HG03135 (cell line): Measurements from ENCODE around the gene MMP24OS.
"Not testable (repeated sequence)": the region's sequence is repeated elsewhere in the genome, so short reads cannot be mapped to it uniquely, and the experiment has no call there.

Experiments used
- ATAC-seq: cut with Tn5 transposase; IDR thresholded peaks from one replicate; pipeline ENCODE4 v1.9.1; 2021; ENCODE audit warnings: mild to moderate bottlenecking, moderate library complexity; ENCODE audit not compliant: unreplicated experiment

The MMP24OS gene

DNA sequence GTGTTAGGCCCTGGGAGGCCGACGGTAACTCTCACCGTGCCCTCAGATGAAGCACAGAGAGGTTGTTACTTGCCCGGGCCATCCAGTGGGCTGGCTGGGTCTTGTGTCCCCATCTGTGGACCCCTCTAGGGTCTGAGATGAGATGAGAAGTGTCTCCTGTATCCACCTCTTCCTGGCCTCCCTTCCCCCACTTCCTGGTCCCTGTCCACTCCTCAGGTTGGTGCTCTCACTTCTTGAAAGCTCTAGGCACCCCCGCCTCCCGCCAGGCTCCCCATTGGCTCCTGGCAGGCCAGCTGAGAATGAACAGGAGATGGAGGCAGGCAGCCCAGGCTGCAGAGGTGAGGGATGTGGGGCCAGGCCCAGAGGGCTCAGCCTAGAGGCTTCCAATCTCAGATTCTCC lies 1.5 kb downstream of the MMP24OS start:
- ATAC-seq: no peak

DNA sequence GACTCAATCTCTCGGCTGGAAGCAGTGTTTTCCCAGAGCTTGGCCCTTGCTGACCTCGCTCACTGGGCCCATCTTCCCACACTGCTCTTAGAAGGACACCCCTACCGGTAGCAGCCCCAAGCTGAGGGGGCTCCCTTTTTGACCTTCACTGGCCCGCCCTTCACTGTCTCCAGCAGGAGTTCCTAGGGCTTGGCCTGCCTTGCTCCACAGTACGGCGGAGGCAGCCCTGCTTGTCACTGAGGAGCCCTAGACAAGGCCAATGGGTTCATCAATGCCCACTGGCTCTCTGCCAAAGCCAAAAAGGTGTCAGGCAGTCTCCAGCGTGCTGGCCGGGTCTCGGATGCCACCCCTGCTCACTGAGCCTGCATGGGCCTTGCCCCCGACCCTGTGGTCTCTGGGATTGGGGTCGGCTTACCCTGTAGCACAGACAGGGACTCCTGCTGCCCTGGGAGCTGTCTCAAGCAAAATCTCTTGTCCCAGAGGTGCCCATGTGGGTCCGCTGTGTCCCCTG lies 2.1 kb downstream of the MMP24OS start:
- no peak for ATAC-seq

DNA sequence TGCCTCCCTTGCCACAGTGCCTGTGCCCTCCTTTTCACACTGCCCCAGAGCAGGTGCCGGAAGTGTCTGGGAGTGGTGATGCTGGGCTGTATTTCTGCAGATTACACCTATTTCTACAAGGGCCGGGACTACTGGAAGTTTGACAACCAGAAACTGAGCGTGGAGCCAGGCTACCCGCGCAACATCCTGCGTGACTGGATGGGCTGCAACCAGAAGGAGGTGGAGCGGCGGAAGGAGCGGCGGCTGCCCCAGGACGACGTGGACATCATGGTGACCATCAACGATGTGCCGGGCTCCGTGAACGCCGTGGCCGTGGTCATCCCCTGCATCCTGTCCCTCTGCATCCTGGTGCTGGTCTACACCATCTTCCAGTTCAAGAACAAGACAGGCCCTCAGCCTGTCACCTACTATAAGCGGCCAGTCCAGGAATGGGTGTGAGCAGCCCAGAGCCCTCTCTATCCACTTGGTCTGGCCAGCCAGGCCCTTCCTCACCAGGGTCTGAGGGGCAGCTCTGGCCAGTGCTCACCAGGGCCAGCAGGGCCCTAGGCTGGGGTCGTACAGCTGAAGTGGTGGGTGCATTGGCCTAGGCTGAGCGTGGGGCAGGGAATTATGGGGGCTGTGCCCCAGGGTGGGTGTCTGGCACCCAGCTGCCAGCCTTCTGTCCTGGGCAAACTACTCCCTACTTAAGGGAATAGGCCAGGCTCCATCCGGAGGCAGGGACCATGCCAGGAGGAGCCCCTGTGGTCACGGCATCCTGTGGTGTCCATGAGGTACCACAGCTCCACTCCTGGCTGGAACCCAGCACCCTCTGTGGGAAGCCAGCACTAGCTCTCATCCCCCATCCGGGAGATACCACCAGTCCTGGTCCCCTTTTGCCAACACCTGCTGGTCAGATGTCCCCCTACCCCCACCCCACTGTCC lies 3.5 kb downstream of the MMP24OS start:
- no peak for ATAC-seq

DNA sequence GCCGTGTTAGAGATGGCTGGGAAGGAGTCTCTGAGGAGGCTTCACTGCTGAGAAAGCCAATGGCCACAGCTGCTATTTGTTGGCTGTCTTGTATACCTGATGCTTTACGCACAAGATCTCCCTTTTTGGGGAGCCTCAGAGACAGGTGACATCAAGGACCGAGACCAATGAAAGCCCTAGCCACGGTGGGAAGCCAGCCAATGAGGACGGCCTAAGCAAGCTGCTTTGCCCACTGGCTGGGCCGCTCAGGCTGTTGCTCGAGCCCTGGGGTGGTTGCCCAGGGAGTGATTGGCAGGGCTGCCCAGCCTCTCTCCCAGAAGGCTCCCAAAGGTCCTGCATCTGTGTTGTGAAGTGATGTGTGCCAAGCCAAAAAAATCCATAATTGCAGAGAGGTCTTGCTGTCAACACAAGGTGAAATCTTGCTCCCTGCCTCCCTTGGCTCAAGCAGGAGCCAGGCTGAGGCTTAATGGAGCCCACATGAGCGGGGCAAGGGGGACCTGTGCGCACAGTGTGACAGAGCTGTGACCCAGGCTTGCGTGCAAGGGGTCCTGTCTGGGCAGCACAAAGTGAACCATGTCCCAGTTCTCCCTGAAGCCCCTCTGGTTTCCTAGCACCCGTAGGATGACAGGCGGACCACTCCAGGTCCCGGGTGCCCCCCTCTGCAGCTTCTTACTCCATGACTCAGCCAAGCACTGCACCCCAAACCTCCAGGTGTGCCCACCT lies 4.3 kb downstream of the MMP24OS start:
- ATAC-seq: no peak

DNA sequence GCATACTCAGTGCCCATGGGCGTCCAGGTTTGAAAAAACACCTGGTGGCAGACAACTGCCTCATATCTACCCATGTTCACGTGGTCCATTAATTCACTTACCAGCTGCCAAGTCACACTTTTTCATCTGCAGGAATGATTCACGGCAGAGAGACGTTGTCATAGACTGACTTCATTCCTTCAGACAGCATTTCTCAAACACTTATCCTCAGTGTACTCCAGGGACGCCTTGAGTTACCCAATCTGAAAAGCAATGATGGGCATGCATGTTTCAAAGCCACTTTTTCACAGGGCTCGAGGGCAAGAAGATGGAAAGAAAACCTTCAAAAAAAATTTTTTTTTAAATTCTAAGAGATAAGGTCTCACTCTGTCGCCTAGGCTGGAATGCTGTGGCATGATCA lies 6.0 kb downstream of the MMP24OS start:
- ATAC-seq: no peak

DNA sequence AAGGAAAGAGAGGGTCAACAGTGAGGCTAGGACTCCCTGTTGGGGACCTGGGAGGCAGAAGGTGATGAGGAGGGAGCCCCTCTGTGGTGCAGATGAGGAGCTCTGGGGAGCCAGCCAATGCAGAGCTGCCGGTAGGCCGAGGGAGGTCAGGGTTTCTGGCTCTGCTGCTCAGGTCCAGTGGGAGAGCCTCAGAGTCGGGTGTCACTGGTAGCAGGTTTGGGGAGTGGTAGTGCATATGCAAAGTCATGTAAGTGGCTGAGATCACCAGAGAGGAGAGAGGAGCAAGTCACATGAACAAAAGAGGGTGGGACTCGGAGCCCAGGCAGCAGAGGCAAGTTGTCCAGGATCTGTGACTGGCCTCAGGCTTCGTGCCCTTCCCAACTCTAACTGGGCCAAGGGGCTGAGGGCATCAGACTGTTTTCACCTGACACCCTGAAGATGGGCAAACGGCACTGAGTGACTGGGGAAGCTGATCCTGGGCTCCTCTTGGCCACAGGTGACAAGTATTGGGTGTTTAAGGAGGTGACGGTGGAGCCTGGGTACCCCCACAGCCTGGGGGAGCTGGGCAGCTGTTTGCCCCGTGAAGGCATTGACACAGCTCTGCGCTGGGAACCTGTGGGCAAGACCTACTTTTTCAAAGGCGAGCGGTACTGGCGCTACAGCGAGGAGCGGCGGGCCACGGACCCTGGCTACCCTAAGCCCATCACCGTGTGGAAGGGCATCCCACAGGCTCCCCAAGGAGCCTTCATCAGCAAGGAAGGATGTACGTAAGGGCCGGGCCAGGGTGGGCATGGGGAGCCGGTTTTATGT lies 6.6 kb downstream of the MMP24OS start:
- no peak for ATAC-seq

DNA sequence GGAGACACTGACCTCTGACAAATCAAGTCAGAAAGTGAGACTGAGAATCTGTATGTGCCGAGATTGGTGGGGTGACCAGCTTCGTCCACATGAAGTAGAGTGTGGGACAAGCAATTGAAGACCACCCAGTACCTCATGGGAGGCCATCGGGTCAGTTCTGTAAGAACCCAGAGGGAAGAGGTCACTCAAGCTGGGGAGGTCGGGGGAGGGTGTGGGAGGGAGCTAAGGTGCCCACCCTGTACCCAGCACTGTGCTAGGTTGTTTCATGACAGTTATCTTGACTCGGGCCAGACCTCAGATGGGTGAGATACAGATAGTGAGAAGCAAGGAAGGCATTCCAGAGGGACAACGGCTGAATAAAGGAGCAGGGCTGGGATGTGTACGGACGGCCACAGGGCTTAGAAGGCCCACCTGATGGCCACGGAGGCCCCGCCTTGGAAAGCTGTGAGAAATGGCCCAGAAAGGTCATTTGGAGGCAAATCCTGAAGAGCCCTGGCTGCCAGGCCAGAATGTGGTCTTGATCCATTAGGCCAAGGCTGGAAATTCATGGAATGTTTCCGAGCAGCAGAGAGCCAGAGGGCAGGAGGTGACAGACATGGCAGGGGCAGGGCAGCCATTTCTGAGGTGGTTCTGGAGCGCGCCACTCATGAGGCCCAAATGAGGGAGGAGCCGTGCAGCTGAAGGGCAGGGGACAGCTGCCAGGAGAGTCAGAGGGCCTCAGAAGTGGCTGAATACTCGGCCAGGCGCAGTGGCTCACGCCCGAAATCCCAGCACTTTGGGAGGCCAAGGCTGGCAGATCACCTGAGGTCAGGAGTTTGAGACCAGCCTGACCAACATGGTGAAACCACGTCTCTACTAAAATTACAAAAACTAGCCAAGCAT lies 7.7 kb downstream of the MMP24OS start:
- no peak for ATAC-seq

DNA sequence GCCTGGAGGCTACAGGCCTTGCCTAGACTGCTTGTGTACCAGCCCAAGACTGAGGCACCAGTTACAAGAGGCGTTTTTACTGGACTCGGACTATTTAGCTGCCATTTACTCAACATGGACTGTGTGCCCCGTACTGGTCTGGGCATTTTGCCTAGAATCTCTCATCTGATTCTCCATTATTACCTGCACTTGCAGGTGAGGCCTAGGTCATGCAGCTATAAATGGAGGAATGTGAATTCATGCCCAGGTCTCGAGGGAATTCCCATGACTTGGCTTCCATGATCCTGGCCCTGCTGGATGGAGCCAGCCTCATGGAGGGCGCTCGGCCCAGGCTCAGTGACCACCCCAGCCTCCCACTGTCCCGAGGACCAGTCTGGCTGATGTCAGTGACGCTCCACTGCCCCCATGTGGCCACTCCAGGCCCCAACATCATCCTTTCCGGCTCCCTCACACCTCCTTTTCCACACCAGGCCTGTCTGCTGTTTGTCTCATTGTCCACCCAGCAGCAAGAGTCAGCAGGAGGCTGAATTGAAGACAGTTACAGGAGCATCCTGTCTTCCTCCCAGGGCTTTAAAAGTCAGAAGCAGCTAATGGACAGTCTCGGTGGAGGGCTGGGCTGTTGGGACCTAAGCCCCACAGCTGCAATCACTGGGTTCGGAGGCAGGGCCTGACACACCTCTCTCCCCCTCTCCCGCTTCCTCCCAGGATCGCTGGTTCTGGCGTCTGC lies 8.7 kb downstream of the MMP24OS start:
- ATAC-seq: no peak

DNA sequence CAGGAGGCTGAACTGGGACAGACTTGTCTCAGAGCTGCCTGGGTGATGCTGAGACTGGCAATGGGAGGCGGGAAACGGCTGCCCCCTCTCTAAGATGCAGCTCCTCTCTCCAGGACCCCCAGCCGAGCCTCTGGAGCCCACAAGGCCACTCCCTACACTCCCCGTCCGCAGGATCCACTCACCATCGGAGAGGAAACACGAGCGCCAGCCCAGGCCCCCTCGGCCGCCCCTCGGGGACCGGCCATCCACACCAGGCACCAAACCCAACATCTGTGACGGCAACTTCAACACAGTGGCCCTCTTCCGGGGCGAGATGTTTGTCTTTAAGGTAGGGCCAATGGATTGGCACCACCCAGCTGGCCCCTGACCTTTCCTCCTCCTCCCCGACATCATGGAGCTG lies 10.8 kb downstream of the MMP24OS start:
- ATAC-seq: no peak

DNA sequence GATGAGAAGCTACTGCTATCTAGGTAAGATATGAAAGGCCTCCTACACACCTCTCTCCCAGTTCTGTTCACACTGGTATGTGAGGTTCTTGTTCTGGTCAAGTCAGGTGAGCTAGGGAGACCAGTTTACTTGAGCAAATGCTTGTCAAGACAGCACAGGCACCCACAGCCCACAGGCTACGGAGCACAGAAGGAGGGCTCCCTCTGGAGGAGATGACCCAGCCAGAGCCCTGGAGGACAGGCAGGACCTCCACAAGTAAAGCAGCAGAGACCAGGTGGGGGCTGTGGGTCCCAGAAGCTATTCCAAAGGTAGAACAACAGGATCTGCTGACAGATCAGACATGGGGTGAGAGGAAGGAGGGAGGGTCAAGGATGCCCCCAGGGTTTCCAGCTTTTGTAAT lies 13.2 kb downstream of the MMP24OS start:
- ATAC-seq: no peak

DNA sequence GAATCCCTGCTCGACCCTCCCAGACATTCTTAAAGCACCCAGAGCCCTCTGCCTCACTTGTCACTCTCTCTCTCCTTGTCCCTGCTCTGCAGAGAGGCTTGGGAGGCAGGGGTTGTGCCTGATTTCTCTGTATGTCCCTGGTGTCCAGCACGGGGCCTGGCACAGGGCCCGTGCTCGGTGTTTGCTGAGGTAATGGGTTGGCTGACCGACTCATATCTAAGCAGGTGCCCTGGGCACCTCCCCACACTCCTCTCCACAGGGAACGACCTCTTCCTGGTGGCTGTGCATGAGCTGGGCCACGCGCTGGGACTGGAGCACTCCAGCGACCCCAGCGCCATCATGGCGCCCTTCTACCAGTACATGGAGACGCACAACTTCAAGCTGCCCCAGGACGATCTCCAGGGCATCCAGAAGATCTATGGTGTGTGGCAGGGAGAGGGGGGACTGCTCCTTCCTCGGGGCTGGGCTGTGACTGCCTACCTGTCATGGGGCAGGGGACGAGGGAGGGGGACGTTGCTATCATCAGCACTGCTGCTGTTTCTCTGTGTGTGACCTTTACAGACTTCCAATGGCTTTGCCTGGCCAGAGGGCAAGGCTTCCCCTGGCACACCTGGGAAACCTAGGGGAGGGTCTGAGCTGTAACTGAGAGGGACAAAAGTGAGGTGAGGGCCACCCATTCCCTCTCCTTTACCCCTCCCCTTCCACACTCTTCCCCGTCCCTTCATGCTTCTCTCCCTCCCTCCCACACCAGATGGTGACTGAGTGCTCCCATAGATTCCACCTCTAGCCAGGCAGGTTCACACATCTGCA lies 14.2 kb downstream of the MMP24OS start:
- ATAC-seq: no peak

DNA sequence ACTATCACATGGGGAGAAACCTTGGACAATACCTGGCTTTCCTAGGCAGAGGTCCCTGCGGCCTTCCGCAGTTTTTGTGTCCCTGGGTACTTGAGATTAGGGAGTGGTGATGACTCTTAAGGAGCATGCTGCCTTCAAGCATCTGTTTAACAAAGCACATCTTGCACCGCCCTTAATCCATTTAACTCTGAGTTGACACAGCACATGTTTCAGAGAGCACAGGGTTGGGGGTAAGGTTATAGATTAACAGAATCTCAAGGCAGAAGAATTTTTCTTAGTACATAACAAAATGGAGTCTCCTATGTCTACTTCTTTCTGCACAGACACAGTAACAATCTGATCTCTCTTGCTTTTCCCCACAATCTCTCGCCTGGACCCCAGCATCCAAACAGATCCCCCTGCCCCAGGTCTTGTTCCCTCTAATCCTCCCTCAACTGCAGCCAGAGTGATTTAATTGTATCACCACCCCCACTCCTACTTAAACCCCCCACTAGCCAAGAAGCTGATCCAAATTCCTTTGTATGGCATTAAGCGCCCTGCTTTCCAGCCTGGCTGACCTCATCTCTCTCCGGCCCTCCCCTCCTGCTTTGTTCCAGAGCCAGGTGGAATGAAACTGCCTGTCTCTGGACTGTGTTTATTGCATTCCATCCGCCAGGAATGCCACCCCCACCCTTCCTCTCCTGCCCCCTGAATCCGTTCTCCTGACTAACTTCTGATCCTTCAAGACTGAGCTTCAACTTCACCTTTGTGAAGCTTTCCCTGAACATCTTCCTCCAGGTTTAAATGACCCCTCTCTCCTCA lies 15.0 kb downstream of the MMP24OS start:
- ATAC-seq: not testable (repeated sequence)

DNA sequence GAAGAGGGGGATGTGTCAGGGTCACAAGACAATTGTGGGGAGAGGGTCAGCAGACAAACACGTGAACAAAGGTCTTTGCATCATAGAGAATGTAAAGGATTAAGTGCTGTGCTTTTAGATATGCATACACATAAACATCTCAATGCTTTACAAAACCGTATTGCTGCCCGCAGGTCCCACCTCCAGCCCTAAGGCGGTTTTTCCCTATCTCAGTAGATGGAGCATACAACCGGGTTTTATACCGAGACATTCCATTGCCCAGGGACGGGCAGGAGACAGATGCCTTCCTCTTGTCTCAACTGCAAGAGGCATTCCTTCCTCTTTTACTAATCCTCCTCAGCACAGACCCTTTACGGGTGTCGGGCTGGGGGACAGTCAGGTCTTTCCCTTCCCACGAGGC lies 15.6 kb downstream of the MMP24OS start:
- ATAC-seq: not testable (repeated sequence)

DNA sequence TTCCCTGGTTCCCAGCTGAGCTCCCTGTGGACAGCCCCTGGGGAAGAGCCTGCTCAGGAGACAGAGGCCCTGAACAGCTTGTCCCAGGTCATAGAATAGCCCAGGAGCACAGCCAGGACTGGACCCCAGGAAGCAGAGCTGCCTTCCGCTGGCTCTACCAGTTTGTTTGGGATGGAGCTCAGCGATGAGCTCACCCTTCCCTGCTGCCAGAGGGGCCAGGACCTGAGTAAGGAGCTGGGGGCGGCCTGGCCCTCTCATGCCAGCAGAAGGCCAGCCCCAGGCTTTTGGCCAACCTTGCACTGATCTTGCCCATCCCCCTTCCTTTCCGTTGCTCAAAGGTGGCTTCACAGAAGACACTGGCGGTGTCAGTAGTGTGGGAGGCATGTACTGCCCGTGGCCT lies 17.5 kb downstream of the MMP24OS start:
- ATAC-seq: no peak

DNA sequence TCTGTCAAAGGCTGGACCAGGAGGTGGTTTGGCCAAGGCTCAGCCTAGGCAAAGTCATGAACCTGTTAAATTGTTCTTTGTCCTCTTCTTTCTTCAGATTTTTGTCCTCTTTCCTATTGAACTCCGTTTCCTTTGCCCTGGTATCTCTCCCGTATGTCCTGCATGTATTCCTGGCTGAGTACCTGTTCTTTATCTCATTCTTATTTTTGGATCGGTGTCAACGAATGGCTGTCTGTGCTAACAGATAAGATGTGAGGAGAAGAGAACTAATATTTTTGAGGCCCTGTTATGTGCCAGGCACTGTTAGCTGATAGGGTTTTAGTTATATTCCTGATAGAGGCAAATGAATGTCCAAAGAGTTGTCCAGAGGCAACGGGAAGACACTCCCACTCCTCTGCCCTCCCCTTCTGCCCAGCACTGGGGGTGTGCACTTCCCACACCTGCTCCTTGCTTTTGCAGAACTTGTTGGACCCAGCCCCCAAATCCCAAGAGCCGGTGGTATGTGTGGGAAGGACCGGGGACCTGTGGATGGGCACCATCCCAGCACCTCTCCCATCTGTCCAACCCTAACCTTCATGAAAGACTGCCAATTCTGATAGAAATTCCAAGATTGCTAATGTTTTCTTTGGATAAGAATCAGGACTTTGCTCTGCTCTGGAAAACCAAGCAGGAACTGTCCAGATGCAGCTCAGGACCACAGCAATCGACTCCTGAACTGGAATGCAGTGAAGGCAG lies 20.6 kb downstream of the MMP24OS start:
- no peak for ATAC-seq

DNA sequence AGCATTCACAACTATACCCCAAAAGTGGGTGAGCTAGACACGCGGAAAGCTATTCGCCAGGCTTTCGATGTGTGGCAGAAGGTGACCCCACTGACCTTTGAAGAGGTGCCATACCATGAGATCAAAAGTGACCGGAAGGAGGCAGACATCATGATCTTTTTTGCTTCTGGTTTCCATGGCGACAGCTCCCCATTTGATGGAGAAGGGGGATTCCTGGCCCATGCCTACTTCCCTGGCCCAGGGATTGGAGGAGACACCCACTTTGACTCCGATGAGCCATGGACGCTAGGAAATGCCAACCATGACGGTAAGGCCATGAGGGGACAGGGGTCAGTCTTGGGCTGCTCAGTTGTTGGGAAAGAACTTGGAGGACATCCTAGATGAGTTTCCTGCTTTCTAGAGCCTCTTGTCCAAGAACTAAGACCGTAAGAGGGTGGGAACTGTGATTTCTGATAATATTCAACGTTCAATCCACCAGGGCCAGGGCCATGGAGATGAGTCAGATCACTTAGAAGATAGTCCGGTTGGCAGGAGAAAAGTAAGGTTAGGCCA lies 23.4 kb downstream of the MMP24OS start:
- ATAC-seq: no peak

DNA sequence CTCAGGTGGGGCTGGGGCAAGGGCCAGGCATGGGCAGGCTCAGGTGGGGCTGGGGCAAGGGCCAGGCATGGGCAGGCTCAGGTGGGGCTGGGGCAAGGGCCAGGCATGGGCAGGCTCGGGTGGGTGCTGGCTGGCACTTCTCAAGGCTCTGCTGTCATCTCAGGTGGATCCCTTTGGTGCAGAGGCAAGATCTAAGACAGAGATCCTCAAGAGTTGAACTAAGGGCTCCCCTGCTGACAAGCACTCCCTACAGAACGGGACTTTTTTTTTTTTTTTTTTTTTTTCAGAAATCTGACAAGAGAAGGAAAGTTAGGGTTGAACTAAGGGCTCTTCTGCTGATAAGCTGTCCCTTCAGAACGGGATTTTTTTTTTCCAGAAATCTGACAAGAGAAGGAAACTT lies 24.9 kb downstream of the MMP24OS start:
- no peak for ATAC-seq
